SKM-1 (cell line): Measurements from ENCODE around the gene ZNF256.

Source experiments
- DNase-seq: peaks from one replicate; lab custom pipeline; 2025; ENCODE audit not compliant: unreplicated experiment; lab: John Stamatoyannopoulos, UW

The ZNF256 gene

DNA sequence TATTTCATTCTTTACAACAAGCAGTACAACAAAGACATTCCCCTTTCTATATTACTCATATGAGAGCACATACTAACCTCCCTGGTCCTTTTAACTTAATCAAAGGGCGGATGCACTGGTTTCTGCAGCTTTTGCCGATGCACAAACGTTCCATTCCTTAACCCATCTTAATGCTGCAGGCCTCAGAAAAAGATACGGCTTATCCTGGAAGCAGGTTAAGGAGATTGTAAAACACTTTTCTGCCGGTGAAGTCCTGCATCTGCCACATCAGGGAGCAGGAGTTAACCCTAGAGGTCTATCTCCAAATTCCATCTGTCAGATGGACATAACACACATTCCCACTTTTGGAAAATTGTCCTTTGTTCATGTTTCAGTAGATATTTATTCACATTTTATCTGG is 47.2 kb downstream of the ZNF256 start:
- DNase-seq, result no peak
